Measurements from ENCODE around the gene HOXB5.

GRCh38 chr17:48601539-48602425 lies 8.2 kb upstream of the HOXB5 start:
- TF ChIP-seq CTCF (conservative IDR thresholded peaks at IDR 0.05; ENCODE audit: low read depth, low read length): no peak
- TF ChIP-seq EZH2phosphoT487 (IDR thresholded peaks at IDR 0.05; ENCODE audit: borderline replicate concordance, low read length): no peak
- TF ChIP-seq EZH2 (IDR thresholded peaks at IDR 0.05; ENCODE audit: low read length, unreplicated experiment): no peak

All from PC-3 (cell line).